ENCODE results near the gene STT3A.

Gene STT3A

DNA sequence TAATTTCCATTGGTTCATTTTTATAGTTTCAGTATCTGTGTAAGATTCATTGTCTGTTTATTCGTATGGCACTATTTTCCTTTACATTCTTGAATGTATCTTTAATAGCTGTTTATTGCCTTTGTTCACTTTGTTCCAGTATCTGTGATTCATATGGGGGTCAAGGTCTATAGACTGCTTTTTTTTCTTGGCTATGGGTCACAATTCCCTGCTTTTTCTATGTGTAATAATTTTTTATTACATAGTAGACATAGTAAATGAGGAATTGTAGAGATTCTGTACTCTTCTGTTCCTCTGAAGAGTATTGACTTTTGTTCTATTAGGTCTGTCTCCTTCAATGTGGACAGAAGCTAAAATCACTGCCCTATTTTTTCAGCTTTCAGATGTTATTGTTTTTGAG, 77.5 kb downstream of the STT3A start:
- DNase-seq = no peak

DNA sequence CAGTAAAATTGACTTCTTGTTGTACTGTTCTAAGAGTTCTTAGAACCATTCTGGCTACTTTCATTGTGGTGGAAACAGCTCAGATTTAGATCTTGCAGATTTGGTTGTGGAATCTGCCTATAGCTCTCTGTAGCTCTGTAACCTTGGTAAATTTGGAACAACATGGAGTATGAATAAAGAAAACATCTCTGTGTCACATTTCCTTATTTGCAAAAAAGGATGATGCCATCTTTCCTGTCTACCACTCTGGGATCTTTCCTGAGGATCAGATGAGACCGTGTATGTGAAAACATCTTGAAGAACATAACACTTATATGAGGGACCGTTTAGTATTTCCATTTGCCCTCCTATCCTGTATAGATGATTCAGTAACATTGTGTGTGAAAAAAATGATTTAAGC, 78.9 kb downstream of the STT3A start:
- no peak for DNase-seq

All from COR-L47 (cell line).